Osteocyte (in vitro differentiated cells): ENCODE results near the gene MYO5B. TPM values are rescaled to one million over a fixed set of nuclear protein-coding genes. Genes with fewer than 3 reads are reported as not detected.

Experiments used
- DNase-seq: peaks from one replicate; pipeline ENCODE4 v3.0.0; 2021; ENCODE audit warnings: mixed read lengths; ENCODE audit not compliant: unreplicated experiment; ENCODE audit errors: extremely low spot score
- H3K27ac Mint-ChIP-seq: one replicate; pipeline ENCODE4 v1.8.0; 2021; ENCODE audit warnings: mild to moderate bottlenecking, mixed read lengths; ENCODE audit not compliant: unreplicated experiment
- H3K27me3 Mint-ChIP-seq: one replicate; pipeline ENCODE4 v1.8.0; 2021; ENCODE audit warnings: mixed read lengths; ENCODE audit not compliant: unreplicated experiment
- H3K36me3 Mint-ChIP-seq: one replicate; pipeline ENCODE4 v1.8.0; 2021; ENCODE audit warnings: mixed read lengths; ENCODE audit not compliant: unreplicated experiment
- H3K4me1 Mint-ChIP-seq: one replicate; pipeline ENCODE4 v1.8.0; 2021; ENCODE audit warnings: mixed read lengths; ENCODE audit not compliant: unreplicated experiment
- H3K4me3 Mint-ChIP-seq: one replicate; pipeline ENCODE4 v1.8.0; 2021; ENCODE audit warnings: mild to moderate bottlenecking, moderate library complexity, mixed read lengths; ENCODE audit not compliant: unreplicated experiment
- H3K9me3 Mint-ChIP-seq: one replicate; pipeline ENCODE4 v1.8.0; 2021; ENCODE audit warnings: mixed read lengths; ENCODE audit not compliant: unreplicated experiment
- microRNA-seq: library from miRNA; unstranded; fragments of <30 nt; microRNA quantifications from one replicate; pipeline ENCODE4 v1.1.0, GENCODE V29; 2020; ENCODE audit not compliant: unreplicated experiment
- total RNA-seq: library from RNA; stranded (reverse); gene quantifications from 2 replicates; pipeline ENCODE4 v1.2.1, GENCODE V29; 2021
- TF ChIP-seq, protein P1 (sequence below): fragments of 200-600 bp; sonication (generic); IDR thresholded peaks from 2 replicates; pipeline ENCODE4 v1.5.0; 2021; ENCODE audit warnings: antibody characterized with exemption, mild to moderate bottlenecking, moderate library complexity

Gene MYO5B
- total RNA-seq, 1 donor from 2014 or later, result not detected

DNA sequence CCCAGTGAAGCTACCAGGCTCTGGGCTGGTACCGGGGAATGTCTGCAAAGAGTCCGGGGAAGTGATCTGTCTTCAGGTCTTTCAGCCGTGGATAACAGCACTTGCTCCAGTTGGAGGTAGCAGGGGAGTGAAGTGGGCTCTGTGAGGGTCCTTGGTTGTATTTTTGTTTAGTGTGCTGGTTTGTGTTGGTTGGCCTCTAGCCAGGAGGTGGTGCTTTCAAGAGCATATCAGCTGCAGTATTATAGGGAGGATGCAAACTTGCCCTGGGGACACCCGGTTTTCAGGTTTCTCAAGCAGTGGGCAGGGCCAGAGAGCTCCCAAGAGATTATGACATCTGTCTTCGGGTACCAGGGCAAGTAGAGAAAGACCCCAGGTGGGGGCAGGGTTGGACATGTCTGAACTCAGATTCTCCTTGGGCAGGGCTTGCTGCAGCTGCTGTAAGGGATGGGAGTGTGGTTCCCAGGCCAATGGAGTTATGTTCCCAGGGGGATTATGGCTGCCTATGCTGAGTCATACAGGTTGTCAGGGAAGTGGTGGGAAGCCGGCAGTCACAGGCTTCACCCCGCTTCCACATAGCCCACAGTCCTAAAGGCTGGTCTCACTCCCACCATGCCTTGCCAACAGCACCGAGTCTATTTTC, 416.0 kb downstream of the MYO5B start:
- DNase-seq, result no peak
- H3K9me3 Mint-ChIP-seq, result peaks cover 26% of the 10 kb centered on the region
- H3K4me1 Mint-ChIP-seq, result no peaks in the 10 kb centered on the region
- peaks cover 45% of the 10 kb centered on the region for H3K36me3 Mint-ChIP-seq
- TF ChIP-seq, protein P1, sequence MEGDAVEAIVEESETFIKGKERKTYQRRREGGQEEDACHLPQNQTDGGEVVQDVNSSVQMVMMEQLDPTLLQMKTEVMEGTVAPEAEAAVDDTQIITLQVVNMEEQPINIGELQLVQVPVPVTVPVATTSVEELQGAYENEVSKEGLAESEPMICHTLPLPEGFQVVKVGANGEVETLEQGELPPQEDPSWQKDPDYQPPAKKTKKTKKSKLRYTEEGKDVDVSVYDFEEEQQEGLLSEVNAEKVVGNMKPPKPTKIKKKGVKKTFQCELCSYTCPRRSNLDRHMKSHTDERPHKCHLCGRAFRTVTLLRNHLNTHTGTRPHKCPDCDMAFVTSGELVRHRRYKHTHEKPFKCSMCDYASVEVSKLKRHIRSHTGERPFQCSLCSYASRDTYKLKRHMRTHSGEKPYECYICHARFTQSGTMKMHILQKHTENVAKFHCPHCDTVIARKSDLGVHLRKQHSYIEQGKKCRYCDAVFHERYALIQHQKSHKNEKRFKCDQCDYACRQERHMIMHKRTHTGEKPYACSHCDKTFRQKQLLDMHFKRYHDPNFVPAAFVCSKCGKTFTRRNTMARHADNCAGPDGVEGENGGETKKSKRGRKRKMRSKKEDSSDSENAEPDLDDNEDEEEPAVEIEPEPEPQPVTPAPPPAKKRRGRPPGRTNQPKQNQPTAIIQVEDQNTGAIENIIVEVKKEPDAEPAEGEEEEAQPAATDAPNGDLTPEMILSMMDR, result no peak
- H3K27me3 Mint-ChIP-seq, result no peaks in the 10 kb centered on the region
- no peak overlapping the region for H3K4me3 Mint-ChIP-seq
- H3K27ac Mint-ChIP-seq, result no peak overlapping the region

Small RNA genes lying within 50 kb of the gene (microRNA-seq; reads per million reads assigned to microRNA genes)
- gene MIR4320, result not detected

Other genes with a start within 250 kb of the MYO5B start
- gene CFAP53, start 71.3 kb upstream of the MYO5B start, total RNA-seq, result 0.39 and 0.78 TPM in 2 replicates
- 69.9 and 74.2 TPM in 2 replicates for gene MBD1, start 86.4 kb upstream of the MYO5B start, total RNA-seq
- gene CXXC1, start 92.5 kb upstream of the MYO5B start, total RNA-seq, result 70.2 and 82.2 TPM in 2 replicates
- gene SKA1, start 179.9 kb upstream of the MYO5B start, total RNA-seq, result 3.5 and 4.0 TPM in 2 replicates